Nephron progenitor cell (in vitro differentiated cells): ENCODE data around the gene KCNMB2.

Experiments
- DNase-seq: peaks from one replicate; pipeline ENCODE4 v3.0.0; 2021
- H3K27ac Mint-ChIP-seq: 2 replicates; pipeline ENCODE4 v1.8.0; 2021; ENCODE audit warnings: mild to moderate bottlenecking, moderate library complexity, mixed read lengths
- H3K27me3 Mint-ChIP-seq: 2 replicates; pipeline ENCODE4 v1.8.0; 2021; ENCODE audit warnings: mild to moderate bottlenecking, low read depth, mixed read lengths; ENCODE audit not compliant: poor library complexity
- H3K36me3 Mint-ChIP-seq: 2 replicates; pipeline ENCODE4 v1.8.0; 2021; ENCODE audit warnings: low read depth, mixed read lengths
- H3K4me1 Mint-ChIP-seq: 2 replicates; pipeline ENCODE4 v1.8.0; 2021; ENCODE audit warnings: mixed read lengths
- H3K4me3 Mint-ChIP-seq: 2 replicates; pipeline ENCODE4 v1.8.0; 2021; ENCODE audit warnings: mild to moderate bottlenecking, moderate library complexity, mixed read lengths
- H3K9me3 Mint-ChIP-seq: 2 replicates; pipeline ENCODE4 v1.8.0; 2021; ENCODE audit warnings: mild to moderate bottlenecking, moderate library complexity, mixed read lengths
- CTCF ChIP-seq: fragments of 200-600 bp; sonication (generic); IDR thresholded peaks from 2 replicates; pipeline ENCODE4 v1.5.0; 2021; ENCODE audit warnings: antibody characterized with exemption

KCNMB2 gene

GRCh38 chr3:178536211-178537079 is at the start of gene KCNMB2:
Gene KCNMB2, plus strand, starts transcription at chr3:178536436.
- DNase-seq, result peak; percentile 6
- Mint-ChIP-seq H3K36me3 (no peaks in the 10 kb centered on the region), H3K4me3 (peak within 1 kb of the TSS; percentile 86), H3K27me3 (peaks cover 22% of the 10 kb centered on the region), H3K9me3 (peaks cover 1% of the 10 kb centered on the region), H3K4me1 (peaks cover 32% of the 10 kb centered on the region), H3K27ac (peak within 1 kb of the TSS; percentile 2)
- no peak for TF ChIP-seq CTCF

GRCh38 chr3:178486903-178487302 is 49.3 kb upstream of the KCNMB2 start:
- Mint-ChIP-seq H3K4me3 (no peak overlapping the region), H3K27ac (peak overlapping the region; percentile 73), H3K4me1 (peaks cover 20% of the 10 kb centered on the region), H3K9me3 (no peaks in the 10 kb centered on the region), H3K36me3 (no peaks in the 10 kb centered on the region), H3K27me3 (peaks cover 4% of the 10 kb centered on the region)
- no peak for TF ChIP-seq CTCF
- no peak for DNase-seq

- no peaks in the 10 kb centered on the region for H3K36me3 Mint-ChIP-seq
- no peak for TF ChIP-seq CTCF
Observed at GRCh38 chr3:178487752-178488151, 48.5 kb upstream of the KCNMB2 start.

GRCh38 chr3:178491751-178492150 is 44.5 kb upstream of the KCNMB2 start:
- Mint-ChIP-seq H3K9me3 (peaks cover 15% of the 10 kb centered on the region), H3K36me3 (peaks cover 3% of the 10 kb centered on the region)
- no peak for DNase-seq

More at GRCh38 chr3:178487752-178488151, 48.5 kb upstream of the KCNMB2 start:
- no peak for DNase-seq
- Mint-ChIP-seq H3K27ac (no peak overlapping the region), H3K4me1 (peaks cover 13% of the 10 kb centered on the region), H3K9me3 (no peaks in the 10 kb centered on the region), H3K27me3 (peaks cover 4% of the 10 kb centered on the region), H3K4me3 (no peak overlapping the region)

GRCh38 chr3:178492491-178492890 is 43.7 kb upstream of the KCNMB2 start:
- no peak for TF ChIP-seq CTCF
- H3K9me3 Mint-ChIP-seq, result peaks cover 18% of the 10 kb centered on the region
- H3K27ac Mint-ChIP-seq, result no peak overlapping the region
- H3K36me3 Mint-ChIP-seq, result peaks cover 3% of the 10 kb centered on the region
- no peak for DNase-seq
- peaks cover under 1% of the 10 kb centered on the region for H3K4me1 Mint-ChIP-seq
- H3K4me3 Mint-ChIP-seq, result no peak overlapping the region
- peaks cover 4% of the 10 kb centered on the region for H3K27me3 Mint-ChIP-seq

More at GRCh38 chr3:178491751-178492150, 44.5 kb upstream of the KCNMB2 start:
- no peak overlapping the region for H3K27ac Mint-ChIP-seq
- H3K4me3 Mint-ChIP-seq, result no peak overlapping the region
- H3K4me1 Mint-ChIP-seq, result peaks cover 8% of the 10 kb centered on the region
- H3K27me3 Mint-ChIP-seq, result peaks cover 4% of the 10 kb centered on the region
- TF ChIP-seq CTCF, result no peak

- no peak for TF ChIP-seq CTCF
- Mint-ChIP-seq H3K27ac (no peak overlapping the region), H3K27me3 (peaks cover 4% of the 10 kb centered on the region), H3K9me3 (peaks cover 23% of the 10 kb centered on the region), H3K36me3 (peaks cover 3% of the 10 kb centered on the region), H3K4me3 (no peak overlapping the region), H3K4me1 (no peaks in the 10 kb centered on the region)
- DNase-seq, result no peak
Observed at GRCh38 chr3:178494386-178494785, 41.9 kb upstream of the KCNMB2 start.
